Hepatocyte (in vitro differentiated cells): ENCODE results near the gene KCNAB3. TPM values are rescaled to one million over a fixed set of nuclear protein-coding genes. Genes with fewer than 3 reads are reported as not detected.

Experiments used
- DNase-seq: peaks from one replicate; pipeline ENCODE4 v3.0.0-alpha.2; 2016; ENCODE audit warnings: low spot score
- H2AFZ ChIP-seq: fragments of 200-600 bp; sonication (generic); 2 replicates; pipeline ENCODE4 v1.6.0; 2016; ENCODE audit warnings: antibody characterized with exemption, mild to moderate bottlenecking
- H3K27ac ChIP-seq: fragments of 200-600 bp; sonication (generic); 2 replicates; pipeline ENCODE4 v1.5.1; 2016; ENCODE audit warnings: mild to moderate bottlenecking
- H3K27me3 ChIP-seq: fragments of 200-600 bp; sonication (generic); 2 replicates; pipeline ENCODE4 v1.6.1; 2016
- H3K36me3 ChIP-seq: fragments of 200-600 bp; sonication (generic); replicated peaks from 2 replicates; pipeline ENCODE4 v1.5.1; 2016; ENCODE audit warnings: low read depth; ENCODE audit not compliant: insufficient read depth
- H3K4me1 ChIP-seq: fragments of 200-600 bp; sonication (generic); 2 replicates; pipeline ENCODE4 v1.5.1; 2016; ENCODE audit warnings: mild to moderate bottlenecking, moderate library complexity; ENCODE audit not compliant: insufficient read depth
- H3K4me2 ChIP-seq: fragments of 200-600 bp; sonication (generic); 2 replicates; pipeline ENCODE4 v1.6.0; 2016
- H3K4me3 ChIP-seq: fragments of 200-600 bp; sonication (generic); 2 replicates; pipeline ENCODE4 v1.5.1; 2016; ENCODE audit warnings: mild to moderate bottlenecking
- H3K79me2 ChIP-seq: fragments of 200-600 bp; sonication (generic); 2 replicates; pipeline ENCODE4 v1.6.0; 2017; ENCODE audit warnings: mild to moderate bottlenecking
- H3K9me2 ChIP-seq: fragments of 200-600 bp; sonication (generic); replicated peaks from 2 replicates; pipeline ENCODE4 v1.6.0; 2017; ENCODE audit warnings: mild to moderate bottlenecking; ENCODE audit not compliant: insufficient read depth
- H3K9me3 ChIP-seq: fragments of 200-600 bp; sonication (generic); 2 replicates; pipeline ENCODE4 v1.5.1; 2016; ENCODE audit warnings: low read depth, mild to moderate bottlenecking
- H4K20me1 ChIP-seq: fragments of 200-600 bp; sonication (generic); 2 replicates; pipeline ENCODE4 v1.6.0; 2016; ENCODE audit warnings: mild to moderate bottlenecking; ENCODE audit not compliant: insufficient read depth, poor library complexity, severe bottlenecking
- CTCF ChIP-seq: fragments of 200-600 bp; sonication (generic); IDR thresholded peaks from 2 replicates; pipeline ENCODE4 v1.5.1; 2016; ENCODE audit warnings: antibody characterized with exemption, mild to moderate bottlenecking; ENCODE audit not compliant: poor library complexity
- EZH2 ChIP-seq: fragments of 200-600 bp; sonication (generic); IDR thresholded peaks from 2 replicates; pipeline ENCODE4 v1.6.1; 2016; ENCODE audit warnings: antibody characterized with exemption, mild to moderate bottlenecking, borderline replicate concordance
- EZH2phosphoT487 ChIP-seq: fragments of 200-600 bp; sonication (generic); IDR thresholded peaks from one replicate; pipeline ENCODE4 v1.6.1; 2018; ENCODE audit warnings: antibody characterized with exemption, mild to moderate bottlenecking, low read depth, moderate library complexity; ENCODE audit not compliant: unreplicated experiment, severe bottlenecking
- WGBS: methylation state at CpG from one replicate; pipeline ENCODE4 v1.1.6; 2016; ENCODE audit warnings: low lambda C conversion rate; ENCODE audit errors: missing lambda C conversion rate; 5-methylcytosine and 5-hydroxymethylcytosine counted together
- polyA plus RNA-seq: library from polyadenylated mRNA; unstranded; fragments of >200 nt; fragmentation: Nextera tagmentation; extraction: Ambion mirVana; gene quantifications from 2 replicates; pipeline ENCODE4 v1.2.1, GENCODE V29; 2016
- total RNA-seq: library from RNA; depleted of rRNA; stranded (reverse); fragments of >200 nt; gene quantifications from 2 replicates; pipeline ENCODE4 v1.2.3, GENCODE V29; 2014

Gene KCNAB3
- total and polyA plus RNA-seq, 2 experiments from 2014 or later, result 1.8 TPM

GRCh38 chr17:7897773-7898172 is 31.9 kb downstream of the KCNAB3 start:
- no peak overlapping the region for H3K27ac ChIP-seq
- no peak overlapping the region for H2AFZ ChIP-seq
- no peaks in the 10 kb centered on the region for H3K27me3 ChIP-seq
- no peaks in the 10 kb centered on the region for H3K4me1 ChIP-seq
- H4K20me1 ChIP-seq, result no peaks in the 10 kb centered on the region
- peak; percentile 55 for DNase-seq
- no peaks in the 10 kb centered on the region for H3K36me3 ChIP-seq
- H3K9me2 ChIP-seq, result no peaks in the 10 kb centered on the region
- no peak overlapping the region for H3K4me3 ChIP-seq
- no peaks in the 10 kb centered on the region for H3K9me3 ChIP-seq
- peaks cover 1% of the 10 kb centered on the region for H3K79me2 ChIP-seq
- WGBS, result 59% methylated on average over 6 of the region's 6 CpGs
- H3K4me2 ChIP-seq, result no peak overlapping the region
- TF ChIP-seq CTCF (peak; percentile 41), EZH2 (no peak)

GRCh38 chr17:7897090-7897489 is 32.6 kb downstream of the KCNAB3 start:
- WGBS, result 89% methylated on average over 13 of the region's 13 CpGs
- Histone ChIP-seq H3K79me2 (peaks cover 6% of the 10 kb centered on the region), H4K20me1 (no peaks in the 10 kb centered on the region), H3K27me3 (no peaks in the 10 kb centered on the region), H3K27ac (no peak overlapping the region), H3K36me3 (no peaks in the 10 kb centered on the region), H3K9me3 (no peaks in the 10 kb centered on the region), H3K4me1 (no peaks in the 10 kb centered on the region), H2AFZ (no peak overlapping the region), H3K4me2 (no peak overlapping the region), H3K4me3 (no peak overlapping the region), H3K9me2 (no peaks in the 10 kb centered on the region)
- DNase-seq, result no peak
- no peak for TF ChIP-seq EZH2
- no peak for TF ChIP-seq CTCF
- TF ChIP-seq EZH2phosphoT487, result no peak

GRCh38 chr17:7894866-7895265 is 34.8 kb downstream of the KCNAB3 start:
- Histone ChIP-seq H2AFZ (no peak overlapping the region), H3K27ac (no peak overlapping the region), H3K4me1 (peaks cover 4% of the 10 kb centered on the region), H3K9me3 (no peaks in the 10 kb centered on the region), H3K36me3 (no peaks in the 10 kb centered on the region), H3K4me2 (no peak overlapping the region), H3K27me3 (no peaks in the 10 kb centered on the region), H3K4me3 (no peak overlapping the region), H3K9me2 (no peaks in the 10 kb centered on the region), H4K20me1 (peaks cover 5% of the 10 kb centered on the region), H3K79me2 (peaks cover 28% of the 10 kb centered on the region)
- TF ChIP-seq EZH2phosphoT487, result no peak
- TF ChIP-seq CTCF, result no peak
- TF ChIP-seq EZH2, result no peak
- WGBS, result 98% methylated on average over 6 of the region's 8 CpGs
- DNase-seq, result no peak

GRCh38 chr17:7894226-7894625 is 35.4 kb downstream of the KCNAB3 start:
- Histone ChIP-seq H3K9me2 (no peaks in the 10 kb centered on the region), H3K79me2 (peaks cover 35% of the 10 kb centered on the region), H3K27ac (no peak overlapping the region), H3K36me3 (no peaks in the 10 kb centered on the region), H3K9me3 (no peaks in the 10 kb centered on the region), H2AFZ (no peak overlapping the region), H3K4me3 (no peak overlapping the region), H4K20me1 (peaks cover 7% of the 10 kb centered on the region), H3K4me1 (peaks cover 11% of the 10 kb centered on the region), H3K27me3 (no peaks in the 10 kb centered on the region), H3K4me2 (no peak overlapping the region)
- WGBS, result 96% methylated on average over 9 of the region's 9 CpGs
- TF ChIP-seq CTCF (no peak), EZH2phosphoT487 (no peak), EZH2 (no peak)
- no peak for DNase-seq
